ENCODE results near the gene CBX3. TPM values are rescaled to one million over a fixed set of nuclear protein-coding genes. Genes with fewer than 3 reads are reported as not detected.

The CBX3 gene
- total RNA-seq, 8 experiments from 2014 or later: 140 to 281 (median 162) TPM

DNA sequence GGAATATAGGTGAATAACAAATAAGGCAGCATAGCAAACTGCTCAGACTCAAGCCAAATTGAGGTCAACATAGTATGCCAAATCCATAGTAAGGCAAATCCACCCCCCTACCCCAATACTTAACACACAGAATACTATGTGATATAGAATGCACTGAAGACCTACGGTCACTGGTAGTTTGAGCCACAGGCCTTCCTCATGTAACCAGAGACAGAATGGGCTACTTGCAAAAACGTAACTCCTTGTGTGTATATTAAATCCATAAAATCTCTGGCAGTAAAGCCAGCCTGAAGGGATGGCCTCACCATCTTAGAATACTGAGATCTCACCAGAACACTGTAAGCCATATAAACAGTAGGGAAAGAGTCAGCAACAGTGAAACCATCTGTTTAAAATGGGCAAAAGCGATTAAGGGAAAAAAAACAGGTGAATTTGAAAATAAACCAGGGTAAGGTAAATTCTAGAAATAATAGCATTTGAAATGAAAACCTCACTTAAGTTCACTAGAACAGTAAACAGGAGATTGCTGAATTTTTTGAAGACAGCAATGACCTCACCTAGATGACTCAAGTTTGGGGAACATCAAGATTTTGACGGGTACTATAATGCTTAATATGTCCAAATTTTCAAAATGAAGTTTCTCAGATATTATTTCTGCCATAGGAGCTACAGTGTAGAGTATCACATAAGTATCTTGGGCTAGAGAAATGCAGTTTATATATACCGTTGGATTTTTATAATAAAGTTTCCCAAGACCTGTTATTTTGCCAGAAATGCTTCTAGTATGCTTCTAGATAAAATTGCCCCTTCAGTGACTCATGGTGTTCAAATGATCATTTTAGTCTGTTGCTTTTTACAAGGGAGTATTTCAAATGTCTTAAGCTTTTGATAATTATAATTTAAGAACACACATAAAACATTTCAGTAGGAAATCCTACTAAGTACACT lies 14.9 kb upstream of the CBX3 start:
- whole genome bisulfite sequencing, 10 experiments: 76 to 100% (median 92%) methylated on average over 3 to 5 of the region's 5 CpGs
- peak in 1 of 8 experiments; percentile 1 for ATAC-seq (replicated peaks in 6 of 8)
- Histone ChIP-seq H3K27ac (no peak overlapping the region), H3K4me1 (replicated peaks in 1 of 2) (no peaks in the 10 kb centered on the region), H3K4me3 (no peak overlapping the region)
- in situ Hi-C loops (cut with MboI; ENCODE audit: low pct_unique_long_range_greater_than_20kb in 2 of 9, low sequenced_read_pairs in 9 of 9, unreplicated experiment in 9 of 9): loop anchor here in 3 of 9 experiments (25.0 kb wide), 3 partner anchors 99 to 299 kb away; no protein-coding TSS in a partner anchor

DNA sequence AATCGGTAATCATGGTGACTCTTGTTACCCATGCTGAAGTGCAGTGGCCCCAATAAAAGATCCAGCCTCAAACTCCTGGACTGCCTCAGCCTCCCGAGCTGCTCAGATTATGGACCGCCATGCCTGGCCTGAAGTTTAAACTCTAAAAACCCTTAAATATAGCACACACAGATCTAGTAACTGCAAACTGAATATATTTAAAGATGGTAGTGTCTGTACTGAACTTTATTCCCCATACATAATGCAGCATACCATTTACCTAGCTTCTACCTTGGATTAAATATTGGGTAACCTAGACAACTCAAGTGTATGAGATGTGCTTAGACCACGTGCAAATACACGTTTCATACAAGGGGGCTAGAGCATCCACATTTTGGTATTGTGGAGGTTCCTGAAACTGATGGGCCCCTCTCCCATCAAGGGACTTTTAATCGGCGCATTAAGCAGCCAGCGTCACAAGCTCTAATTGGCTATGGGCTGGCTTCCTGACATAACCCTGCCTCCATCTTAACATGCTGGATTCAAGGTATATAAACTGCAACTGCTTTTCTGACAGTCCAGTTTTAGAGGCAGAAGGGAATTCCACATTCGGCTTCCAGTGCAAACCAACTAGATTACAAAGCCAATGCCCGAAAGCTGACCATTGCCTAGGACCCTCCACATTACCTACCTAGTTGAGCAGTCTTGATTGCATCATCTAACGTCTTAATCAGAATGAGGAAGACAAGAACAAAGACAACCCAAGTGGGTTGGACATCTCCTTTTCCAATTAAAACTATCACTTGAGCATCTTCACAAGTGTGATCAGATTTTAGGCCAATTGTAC lies 14.0 kb upstream of the CBX3 start:
- Histone ChIP-seq H3K27ac (no peak overlapping the region), H3K4me1 (replicated peaks in 1 of 2) (no peaks in the 10 kb centered on the region), H3K4me3 (no peak overlapping the region)
- 63 to 100% (median 85%) methylated on average over 2 to 10 of the region's 11 CpGs for WGBS, 10 experiments
- in situ Hi-C loops (cut with MboI; ENCODE audit: low pct_unique_long_range_greater_than_20kb in 2 of 9, low sequenced_read_pairs in 9 of 9, unreplicated experiment in 9 of 9): loop anchor here in 3 of 9 experiments (25.0 kb wide), 3 partner anchors 100 to 300 kb away; no protein-coding TSS in a partner anchor
- peak; percentile 3 to 30 (median 16) for ATAC-seq (replicated peaks in 6 of 8)

DNA sequence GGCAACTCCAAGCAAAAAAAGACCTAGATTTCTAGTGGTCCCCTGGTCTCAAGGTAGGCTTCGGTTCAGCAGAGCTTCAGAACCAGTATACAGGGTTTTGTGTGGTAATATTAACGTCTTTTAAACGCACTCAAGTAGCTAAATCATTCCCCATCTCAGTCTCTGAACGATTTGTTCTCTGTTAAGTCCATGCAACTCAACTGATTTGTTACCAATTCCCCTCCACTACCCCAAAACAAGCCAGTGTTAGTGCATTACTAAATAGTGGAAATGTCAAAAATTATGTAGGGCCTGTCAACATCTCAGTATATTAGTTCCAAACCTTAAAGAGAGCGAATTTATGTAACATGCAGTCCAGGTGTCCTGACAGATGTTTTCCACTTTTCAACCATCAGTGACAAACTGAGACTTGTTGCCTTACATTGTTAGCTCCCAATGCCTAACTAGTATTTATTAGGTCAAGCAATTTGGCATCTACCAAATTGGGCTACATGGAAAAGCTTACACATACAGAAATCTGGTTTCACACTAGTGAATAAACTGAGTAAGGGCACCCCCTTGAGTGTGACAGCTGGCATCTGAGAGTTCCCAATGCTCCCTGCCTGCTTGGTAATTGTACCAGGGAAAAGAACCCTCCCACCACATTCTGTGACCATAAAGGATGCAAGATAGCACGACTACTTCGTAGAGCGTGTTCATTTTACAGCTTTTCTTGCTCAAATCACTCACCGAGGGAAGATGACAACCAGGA lies 13.2 kb upstream of the CBX3 start:
- no peaks in the 10 kb centered on the region for H3K4me1 ChIP-seq (replicated peaks in 1 of 2)
- in situ Hi-C loops (cut with MboI; ENCODE audit: low pct_unique_long_range_greater_than_20kb in 2 of 9, low sequenced_read_pairs in 9 of 9, unreplicated experiment in 9 of 9): loop anchor here in 3 of 9 experiments (25.0 kb wide), 3 partner anchors 101 to 301 kb away; no protein-coding TSS in a partner anchor
- ATAC-seq (replicated peaks in 6 of 8): peak in 7 of 8 experiments; percentile 0 to 30 (median 13)
- H3K4me3 ChIP-seq: no peak overlapping the region
- 32 to 100% (median 93%) methylated on average over 1 to 9 of the region's 9 CpGs; no CpG with 5 or more reads in 3 of the 10 experiments for WGBS, 10 experiments
- no peak overlapping the region for H3K27ac ChIP-seq

DNA sequence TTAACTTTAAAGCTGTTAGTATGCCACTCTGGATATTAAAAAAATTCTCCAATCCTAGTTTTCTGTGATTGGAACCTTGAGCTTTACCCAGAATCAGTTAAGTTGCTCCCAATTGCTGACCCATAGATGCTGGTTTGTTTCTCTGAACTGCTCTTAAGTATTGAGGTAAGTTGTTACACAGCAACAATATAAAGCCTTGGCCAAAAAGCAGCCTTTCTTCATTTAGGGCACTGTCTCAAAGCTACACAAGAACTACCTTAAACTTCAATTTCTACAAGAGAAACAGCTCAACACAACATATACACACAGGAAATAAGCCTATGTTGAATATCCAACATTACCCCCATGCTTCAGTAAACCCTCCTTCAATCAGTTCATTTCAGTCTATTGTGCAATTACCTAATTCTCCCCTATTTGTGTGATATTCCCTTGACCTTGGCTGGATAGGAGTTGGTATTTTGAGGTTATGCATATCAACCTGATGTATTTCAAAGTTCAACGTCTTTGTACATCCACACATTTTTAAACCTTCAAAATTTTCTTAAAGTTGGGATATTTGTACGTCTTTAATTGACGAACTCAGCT lies 12.5 kb upstream of the CBX3 start:
- Histone ChIP-seq H3K4me1 (replicated peaks in 1 of 2) (peaks cover 2% of the 10 kb centered on the region in 2 donors), H3K27ac (no peak overlapping the region), H3K4me3 (no peak overlapping the region)
- 71 to 100% (median 96%) methylated on average over 1 to 3 of the region's 3 CpGs for WGBS, 10 experiments
- in situ Hi-C loops (cut with MboI; ENCODE audit: low pct_unique_long_range_greater_than_20kb in 2 of 9, low sequenced_read_pairs in 9 of 9, unreplicated experiment in 9 of 9): loop anchor here in 3 of 9 experiments (25.0 kb wide), 3 partner anchors 102 to 302 kb away; no protein-coding TSS in a partner anchor
- peak in 1 of 8 experiments; percentile 1 for ATAC-seq (replicated peaks in 6 of 8)

DNA sequence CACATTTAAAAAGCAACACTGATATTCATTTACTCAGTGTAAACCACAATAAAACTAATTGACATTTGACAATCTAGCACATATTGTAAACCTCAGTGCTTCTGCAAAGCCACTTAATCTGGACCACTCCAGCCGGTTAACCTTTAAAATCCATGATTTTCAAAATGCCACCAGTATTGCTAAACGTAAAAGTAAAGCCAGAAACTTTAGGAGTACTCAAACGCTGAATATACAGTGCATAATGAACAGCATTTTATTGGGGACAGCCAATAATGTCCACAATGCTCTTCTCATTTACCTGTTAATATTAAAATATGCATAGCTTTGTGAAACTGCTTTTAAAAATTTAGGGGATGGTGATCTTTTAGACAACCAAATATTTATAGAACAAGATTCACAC lies 11.8 kb upstream of the CBX3 start:
- ATAC-seq (replicated peaks in 6 of 8): no peak
- Histone ChIP-seq H3K4me1 (replicated peaks in 1 of 2) (peaks cover 2 to 6% of the 10 kb centered on the region in 2 donors), H3K27ac (no peak overlapping the region), H3K4me3 (no peak overlapping the region)
- WGBS, 10 experiments: 57 to 100% (median 88%) methylated on average over 1 to 3 of the region's 3 CpGs; no CpG with 5 or more reads in 2 of the 10 experiments
- in situ Hi-C loops (cut with MboI; ENCODE audit: low pct_unique_long_range_greater_than_20kb in 2 of 9, low sequenced_read_pairs in 9 of 9, unreplicated experiment in 9 of 9): loop anchor here in 3 of 9 experiments (25.0 kb wide), 3 partner anchors 102 to 302 kb away; no protein-coding TSS in a partner anchor

DNA sequence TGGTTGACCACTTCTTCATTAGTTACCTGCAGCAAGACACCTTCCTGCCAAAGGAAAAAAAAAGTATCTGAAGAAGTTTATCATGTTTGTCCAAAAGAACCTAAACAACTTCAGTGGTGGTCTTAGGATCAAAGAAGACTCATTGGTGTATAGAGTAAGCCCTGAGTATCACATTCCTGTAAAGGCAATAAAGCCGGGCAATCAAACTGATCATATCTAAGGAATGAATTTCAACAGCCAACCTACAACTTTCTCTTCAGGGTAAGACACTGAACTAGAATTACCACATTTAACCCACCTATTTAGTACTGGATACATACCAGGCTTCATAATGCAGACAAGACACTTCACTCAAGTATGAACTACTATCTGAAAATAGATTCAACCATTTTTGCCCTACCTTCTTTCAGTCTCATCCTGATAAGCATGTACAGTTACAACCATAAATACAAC lies 11.1 kb upstream of the CBX3 start:
- Histone ChIP-seq H3K4me1 (replicated peaks in 1 of 2) (peaks cover 2 to 6% of the 10 kb centered on the region in 2 donors), H3K4me3 (no peak overlapping the region), H3K27ac (no peak overlapping the region)
- ATAC-seq (replicated peaks in 6 of 8): no peak
- WGBS, 10 experiments: 71 to 100% (median 100%) methylated on average over 1 of the region's 1 CpG; no CpG with 5 or more reads in 3 of the 10 experiments
- in situ Hi-C loops (cut with MboI; ENCODE audit: low pct_unique_long_range_greater_than_20kb in 2 of 9, low sequenced_read_pairs in 9 of 9, unreplicated experiment in 9 of 9): loop anchor here in 3 of 9 experiments (25.0 kb wide), 3 partner anchors 103 to 303 kb away; no protein-coding TSS in a partner anchor

DNA sequence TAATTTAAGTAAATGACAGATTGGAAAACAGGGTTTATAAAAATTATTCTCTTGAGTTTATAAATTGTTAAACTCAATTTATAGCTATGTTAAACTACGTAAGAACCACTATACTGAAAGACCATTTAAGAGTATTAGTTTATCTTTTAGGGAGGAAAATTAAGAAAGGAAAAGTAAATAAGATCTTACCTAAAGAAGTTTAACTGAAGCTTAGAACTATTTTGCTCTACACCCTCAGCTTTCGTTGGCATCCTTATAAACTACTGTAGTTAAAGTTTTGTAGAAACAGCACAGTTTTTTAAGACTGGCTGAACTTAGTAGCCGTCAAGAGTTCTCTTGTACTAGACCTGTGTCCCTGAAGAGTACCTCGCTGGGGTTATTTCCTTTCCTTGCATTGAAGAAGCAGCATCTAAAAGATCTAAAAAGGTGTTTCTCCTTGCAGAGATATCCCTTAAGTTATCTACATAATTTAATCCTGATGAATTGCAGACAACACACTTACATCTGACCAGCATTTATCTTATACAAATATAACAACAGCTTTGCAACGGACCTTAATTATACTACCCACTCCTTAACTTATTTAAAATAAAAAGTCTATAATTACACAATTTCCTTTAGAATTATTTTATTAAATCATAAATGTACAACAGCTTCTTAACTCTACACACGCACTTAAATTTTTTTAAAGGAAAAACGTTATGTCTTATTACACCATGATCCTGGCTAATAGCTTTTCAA lies 10.1 kb upstream of the CBX3 start:
- in situ Hi-C loops (cut with MboI; ENCODE audit: low pct_unique_long_range_greater_than_20kb in 2 of 9, low sequenced_read_pairs in 9 of 9, unreplicated experiment in 9 of 9): loop anchor here in 3 of 9 experiments (25.0 kb wide), 3 partner anchors 104 to 304 kb away; no protein-coding TSS in a partner anchor
- no peak overlapping the region for H3K27ac ChIP-seq

DNA sequence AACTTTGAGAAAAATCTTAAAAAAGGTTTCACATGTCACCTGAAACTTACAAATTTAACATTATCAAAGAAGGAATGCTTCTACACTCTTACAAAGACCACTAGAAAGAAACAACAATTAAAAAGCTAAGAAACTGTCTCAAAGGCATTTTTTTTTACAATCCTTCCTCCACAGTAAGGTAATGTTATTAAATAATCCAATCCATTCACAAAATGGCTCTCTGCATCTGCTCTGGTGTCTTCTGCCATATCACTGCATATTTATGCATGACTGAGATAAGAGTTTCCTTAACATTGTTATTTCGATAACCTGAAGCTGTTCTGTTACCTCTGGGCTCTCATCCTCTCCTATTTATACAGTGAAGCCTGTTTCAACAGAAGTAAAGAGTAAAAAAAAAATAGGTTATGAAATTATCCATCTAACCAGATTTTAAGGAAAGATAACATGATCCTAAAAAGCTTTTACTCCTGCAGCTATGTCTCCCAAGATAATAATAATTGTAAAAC lies 9.5 kb upstream of the CBX3 start:
- in situ Hi-C loops (cut with MboI; ENCODE audit: low pct_unique_long_range_greater_than_20kb in 2 of 9, low sequenced_read_pairs in 9 of 9, unreplicated experiment in 9 of 9): loop anchor here in 3 of 9 experiments (25.0 kb wide), 3 partner anchors 105 to 305 kb away; no protein-coding TSS in a partner anchor
- H3K4me3 ChIP-seq: no peak overlapping the region
- H3K4me1 ChIP-seq (replicated peaks in 1 of 2): peaks cover 7 to 17% of the 10 kb centered on the region in 2 donors
- ATAC-seq (replicated peaks in 6 of 8): no peak
- WGBS, 10 experiments: 78 to 100% (median 100%) methylated on average over 1 of the region's 1 CpG; no CpG with 5 or more reads in 4 of the 10 experiments
- no peak overlapping the region for H3K27ac ChIP-seq

More for the DNA sequence above, 10.1 kb upstream of the CBX3 start:
- 62 to 100% (median 93%) methylated on average over 2 to 7 of the region's 7 CpGs for WGBS, 10 experiments
- Histone ChIP-seq H3K4me3 (no peak overlapping the region), H3K4me1 (replicated peaks in 1 of 2) (peaks cover 6 to 11% of the 10 kb centered on the region in 2 donors)
- ATAC-seq (replicated peaks in 6 of 8): no peak

DNA sequence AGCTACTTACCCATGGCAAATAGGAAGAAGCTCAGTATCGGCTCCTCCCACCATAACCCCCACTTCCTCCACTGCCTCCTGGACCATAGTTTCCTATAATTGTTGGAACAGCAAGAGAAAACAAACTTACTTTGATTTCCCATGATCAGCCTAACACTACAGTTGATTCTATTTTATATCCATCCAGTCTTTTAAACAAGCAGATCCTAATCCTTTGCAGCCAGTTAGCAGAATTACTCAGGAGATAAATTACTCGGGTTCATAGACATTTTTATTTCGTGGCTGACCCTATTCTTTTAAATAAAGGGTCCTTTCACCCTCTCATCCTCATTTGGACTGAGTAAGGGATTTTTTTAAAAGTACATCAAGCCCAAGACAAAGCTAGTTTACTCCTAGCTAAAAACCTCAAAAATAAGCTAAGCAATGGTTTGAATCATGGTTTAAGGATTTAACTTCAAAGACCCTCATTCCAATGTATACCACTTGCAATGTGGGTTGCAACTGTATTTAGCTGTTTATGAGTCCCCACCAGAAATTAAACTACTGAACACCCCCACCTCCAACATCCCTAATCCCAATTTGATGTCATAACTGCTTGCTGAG lies 9.0 kb upstream of the CBX3 start:
- Histone ChIP-seq H3K4me1 (replicated peaks in 1 of 2) (peaks cover 9 to 23% of the 10 kb centered on the region in 2 donors), H3K4me3 (no peak overlapping the region), H3K27ac (no peak overlapping the region)
- in situ Hi-C loops (cut with MboI; ENCODE audit: low pct_unique_long_range_greater_than_20kb in 2 of 9, low sequenced_read_pairs in 9 of 9, unreplicated experiment in 9 of 9): loop anchor here in 3 of 9 experiments (25.0 kb wide), 3 partner anchors 105 to 305 kb away; no protein-coding TSS in a partner anchor
- ATAC-seq (replicated peaks in 6 of 8): no peak
- 61 to 100% (median 90%) methylated on average over 1 to 3 of the region's 3 CpGs; no CpG with 5 or more reads in 1 of the 10 experiments for WGBS, 10 experiments

DNA sequence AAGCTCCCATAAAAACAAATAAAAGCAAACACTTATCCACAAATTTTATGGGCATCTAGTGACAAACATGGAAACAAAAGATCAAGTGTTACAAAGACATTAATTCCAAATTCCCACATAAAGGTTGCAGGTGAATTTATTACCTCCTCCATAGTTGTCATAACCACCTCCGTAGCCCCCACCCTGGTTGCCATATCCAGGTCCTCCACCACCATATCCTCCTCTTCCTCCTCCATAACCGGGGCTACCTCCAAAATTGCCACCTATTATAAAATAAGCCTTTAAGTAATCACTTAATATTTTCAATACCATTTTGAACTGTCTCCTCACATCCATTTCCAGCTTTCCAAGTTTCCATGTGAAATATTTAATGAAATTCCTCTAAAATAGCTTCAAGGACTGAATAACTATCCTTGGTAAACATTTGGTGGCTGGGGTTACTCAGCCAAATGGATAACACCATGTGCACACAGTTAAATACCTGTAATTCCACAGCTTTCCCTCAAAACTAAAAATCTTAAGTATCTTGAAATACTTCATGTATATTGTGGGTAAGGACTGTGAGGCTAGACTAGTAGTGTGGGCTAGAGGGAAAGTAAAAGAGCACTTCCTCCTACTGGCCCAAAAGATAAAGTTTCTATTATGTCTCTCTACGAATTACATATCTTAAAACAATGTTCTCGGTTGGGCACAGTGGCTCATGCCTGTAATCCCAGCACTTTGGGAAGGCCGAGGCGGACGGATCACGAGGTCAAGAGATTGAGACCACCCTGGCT lies 7.9 kb upstream of the CBX3 start:
- no peak overlapping the region for H3K27ac ChIP-seq
- in situ Hi-C loops (cut with MboI; ENCODE audit: low pct_unique_long_range_greater_than_20kb in 2 of 9, low sequenced_read_pairs in 9 of 9, unreplicated experiment in 9 of 9): loop anchor here in 3 of 9 experiments (25.0 kb wide), 3 partner anchors 106 to 306 kb away; no protein-coding TSS in a partner anchor
- ATAC-seq (replicated peaks in 6 of 8): no peak
- 60 to 100% (median 90%) methylated on average over 1 to 8 of the region's 8 CpGs; no CpG with 5 or more reads in 1 of the 10 experiments for WGBS, 10 experiments
- H3K4me3 ChIP-seq: no peak overlapping the region
- H3K4me1 ChIP-seq (replicated peaks in 1 of 2): peaks cover 9 to 25% of the 10 kb centered on the region in 2 donors

Measured in motor neuron (in vitro differentiated cells).